ENCODE measurements around the gene SLC19A1.

The SLC19A1 gene

DNA sequence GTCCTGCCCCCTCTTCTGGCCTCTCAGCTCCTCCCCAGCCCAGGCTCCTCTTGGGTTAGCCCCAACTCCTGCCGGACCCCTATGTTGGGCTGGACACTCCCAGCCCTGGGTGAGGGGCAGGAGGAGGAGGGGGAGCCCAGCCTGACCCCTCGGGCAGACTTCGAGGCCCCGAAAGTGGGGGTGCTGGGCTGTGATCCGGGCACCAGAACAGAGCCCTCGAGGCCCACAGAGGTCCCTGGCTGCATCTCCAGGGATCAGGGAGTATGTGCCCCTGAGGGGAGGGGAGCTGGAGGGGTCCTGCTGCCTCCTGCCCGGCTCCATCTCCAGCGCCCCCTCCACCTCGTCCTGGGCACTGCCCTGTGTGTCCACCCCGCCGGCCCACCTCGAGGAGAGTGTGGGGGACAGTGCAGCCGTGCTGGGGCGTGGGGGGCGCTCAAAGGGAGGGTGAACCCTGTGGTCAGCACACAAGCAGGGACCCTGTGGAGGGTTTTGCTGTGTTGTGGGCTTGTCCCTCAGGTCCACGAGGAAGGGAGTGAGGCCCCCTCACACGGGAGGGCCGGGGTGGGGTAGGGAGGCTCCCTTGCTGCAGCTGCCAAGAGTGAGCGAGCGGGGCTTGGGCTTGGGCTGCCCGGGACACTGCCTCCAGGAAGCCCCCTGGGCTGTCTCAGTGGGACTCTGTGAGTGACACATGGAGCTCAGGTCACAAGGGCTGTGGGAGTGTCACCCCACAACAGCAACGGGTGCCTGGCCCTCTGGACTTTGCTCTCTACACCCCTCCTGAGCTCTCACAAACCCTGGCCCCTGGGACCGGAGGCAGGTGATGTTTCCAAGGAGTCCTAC is 82.8 kb downstream of the SLC19A1 start:
- Histone ChIP-seq H3K4me1 (ENCODE audit: insufficient read depth, low read length) (no peaks in the 10 kb centered on the region), H3K27me3 (ENCODE audit: insufficient read depth, low read length, poor library complexity) (peaks cover 3% of the 10 kb centered on the region), H3K36me3 (ENCODE audit: insufficient read depth, low read length) (no peaks in the 10 kb centered on the region), H3K9ac (ENCODE audit: low read depth, low read length) (no peak overlapping the region), H2AFZ (ENCODE audit: low read depth, low read length) (no peak overlapping the region), H3K4me2 (ENCODE audit: insufficient read depth, low read length) (no peak overlapping the region), H4K20me1 (ENCODE audit: insufficient read depth, low read length) (no peaks in the 10 kb centered on the region; the same call in 1 of the 2 replicates), H3K27ac (ENCODE audit: low read length) (no peak overlapping the region), H3K79me2 (ENCODE audit: insufficient read depth, low read length) (no peaks in the 10 kb centered on the region), H3K4me3 (ENCODE audit: low read depth in 1 of 2, low read length in 2 of 2) (no peak overlapping the region), H3K9me3 (ENCODE audit: insufficient read depth, low read length, severe bottlenecking) (no peaks in the 10 kb centered on the region)
- no peak for ATAC-seq (ENCODE audit: insufficient read depth, low read depth)
- TF ChIP-seq, protein P1, sequence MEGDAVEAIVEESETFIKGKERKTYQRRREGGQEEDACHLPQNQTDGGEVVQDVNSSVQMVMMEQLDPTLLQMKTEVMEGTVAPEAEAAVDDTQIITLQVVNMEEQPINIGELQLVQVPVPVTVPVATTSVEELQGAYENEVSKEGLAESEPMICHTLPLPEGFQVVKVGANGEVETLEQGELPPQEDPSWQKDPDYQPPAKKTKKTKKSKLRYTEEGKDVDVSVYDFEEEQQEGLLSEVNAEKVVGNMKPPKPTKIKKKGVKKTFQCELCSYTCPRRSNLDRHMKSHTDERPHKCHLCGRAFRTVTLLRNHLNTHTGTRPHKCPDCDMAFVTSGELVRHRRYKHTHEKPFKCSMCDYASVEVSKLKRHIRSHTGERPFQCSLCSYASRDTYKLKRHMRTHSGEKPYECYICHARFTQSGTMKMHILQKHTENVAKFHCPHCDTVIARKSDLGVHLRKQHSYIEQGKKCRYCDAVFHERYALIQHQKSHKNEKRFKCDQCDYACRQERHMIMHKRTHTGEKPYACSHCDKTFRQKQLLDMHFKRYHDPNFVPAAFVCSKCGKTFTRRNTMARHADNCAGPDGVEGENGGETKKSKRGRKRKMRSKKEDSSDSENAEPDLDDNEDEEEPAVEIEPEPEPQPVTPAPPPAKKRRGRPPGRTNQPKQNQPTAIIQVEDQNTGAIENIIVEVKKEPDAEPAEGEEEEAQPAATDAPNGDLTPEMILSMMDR (IDR thresholded peaks at IDR 0.05; ENCODE audit: borderline replicate concordance, extremely low read depth, low read length, poor library complexity, severe bottlenecking): no peak
- no peak for TF ChIP-seq EZH2 (IDR thresholded peaks at IDR 0.05; ENCODE audit: borderline replicate concordance, low read depth, low read length, severe bottlenecking)
- DNase-seq: no peak

DNA sequence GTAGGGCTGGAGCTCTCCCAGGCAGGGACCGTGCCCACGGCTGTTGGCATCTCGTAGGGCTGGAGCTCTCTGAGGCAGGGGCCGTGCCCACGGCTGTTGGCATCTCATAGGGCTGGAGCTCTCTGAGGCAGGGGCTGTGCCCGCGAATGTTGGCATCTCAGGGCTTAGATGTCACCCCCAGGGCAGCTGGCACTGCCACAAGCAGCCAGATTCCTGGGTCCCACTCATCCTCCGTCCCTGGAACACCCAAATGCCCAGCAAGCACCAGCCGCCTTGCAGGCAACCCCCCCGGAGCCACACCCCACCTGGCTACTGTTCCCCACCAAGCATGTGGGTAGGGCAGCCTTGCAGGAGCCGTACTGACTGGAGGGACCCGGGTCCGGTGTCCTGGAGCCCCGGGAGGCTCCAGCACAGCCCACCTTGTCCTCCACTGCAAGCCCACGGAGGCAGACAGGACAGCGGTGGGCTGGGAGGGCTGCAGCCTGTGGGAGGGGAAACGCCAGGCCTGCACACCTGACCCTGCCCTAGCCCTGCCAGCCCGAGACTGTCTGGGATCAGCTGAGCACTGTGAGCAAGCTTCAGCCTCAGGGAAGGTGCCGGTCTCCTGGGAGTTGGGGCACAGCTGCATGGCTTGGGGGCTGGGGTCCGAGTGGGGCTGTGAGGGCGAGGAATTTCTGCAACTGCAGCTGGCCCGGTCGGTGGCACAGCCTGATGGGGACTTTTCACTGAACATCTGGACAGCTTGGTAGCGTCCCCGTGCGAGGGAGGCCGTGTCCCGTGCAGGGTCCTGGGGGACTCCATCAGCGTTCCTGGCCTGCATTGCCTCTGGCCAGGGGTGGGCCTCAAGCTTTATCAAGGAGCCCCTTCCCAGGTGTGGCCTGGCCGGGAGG is 83.7 kb downstream of the SLC19A1 start:
- H3K4me1 ChIP-seq (ENCODE audit: insufficient read depth, low read length): no peaks in the 10 kb centered on the region
- H3K4me2 ChIP-seq (ENCODE audit: insufficient read depth, low read length): no peak overlapping the region
- H4K20me1 ChIP-seq (ENCODE audit: insufficient read depth, low read length): no peaks in the 10 kb centered on the region; the same call in 1 of the 2 replicates
- H2AFZ ChIP-seq (ENCODE audit: low read depth, low read length): no peak overlapping the region
- H3K4me3 ChIP-seq (ENCODE audit: low read depth in 1 of 2, low read length in 2 of 2): no peak overlapping the region
- no peak overlapping the region for H3K27ac ChIP-seq (ENCODE audit: low read length)
- DNase-seq (no peak), ATAC-seq (ENCODE audit: insufficient read depth, low read depth) (no peak)
- H3K27me3 ChIP-seq (ENCODE audit: insufficient read depth, low read length, poor library complexity): peaks cover 3% of the 10 kb centered on the region
- H3K9ac ChIP-seq (ENCODE audit: low read depth, low read length): no peak overlapping the region
- H3K36me3 ChIP-seq (ENCODE audit: insufficient read depth, low read length): no peaks in the 10 kb centered on the region
- no peak for TF ChIP-seq EZH2 (IDR thresholded peaks at IDR 0.05; ENCODE audit: borderline replicate concordance, low read depth, low read length, severe bottlenecking)
- TF ChIP-seq, protein P1 (IDR thresholded peaks at IDR 0.05; ENCODE audit: borderline replicate concordance, extremely low read depth, low read length, poor library complexity, severe bottlenecking): no peak
- no peaks in the 10 kb centered on the region for H3K79me2 ChIP-seq (ENCODE audit: insufficient read depth, low read length)
- H3K9me3 ChIP-seq (ENCODE audit: insufficient read depth, low read length, severe bottlenecking): no peaks in the 10 kb centered on the region

DNA sequence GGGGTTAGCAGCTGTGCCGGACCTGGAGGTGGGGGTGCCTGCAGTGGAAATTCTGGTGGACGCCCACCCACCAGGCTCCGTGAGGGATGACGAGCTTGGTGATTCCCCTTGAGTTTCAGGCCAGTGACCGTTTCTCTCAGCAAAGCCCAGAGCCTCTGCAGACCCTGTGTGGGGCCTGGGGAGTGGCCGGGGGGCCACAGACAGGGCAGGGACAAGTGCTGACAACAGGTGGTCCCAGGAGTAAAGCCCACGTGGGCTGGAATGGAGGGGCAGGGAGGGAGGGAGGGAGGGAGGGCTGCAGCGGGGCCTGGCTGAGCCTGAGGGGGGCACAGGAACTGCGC is 84.4 kb downstream of the SLC19A1 start:
- Histone ChIP-seq H2AFZ (ENCODE audit: low read depth, low read length) (no peak overlapping the region), H3K4me2 (ENCODE audit: insufficient read depth, low read length) (no peak overlapping the region), H3K4me3 (ENCODE audit: low read depth in 1 of 2, low read length in 2 of 2) (no peak overlapping the region), H3K9ac (ENCODE audit: low read depth, low read length) (no peak overlapping the region), H3K9me3 (ENCODE audit: insufficient read depth, low read length, severe bottlenecking) (no peaks in the 10 kb centered on the region), H3K4me1 (ENCODE audit: insufficient read depth, low read length) (no peaks in the 10 kb centered on the region), H4K20me1 (ENCODE audit: insufficient read depth, low read length) (no peaks in the 10 kb centered on the region; the same call in 1 of the 2 replicates), H3K36me3 (ENCODE audit: insufficient read depth, low read length) (no peaks in the 10 kb centered on the region), H3K79me2 (ENCODE audit: insufficient read depth, low read length) (no peaks in the 10 kb centered on the region), H3K27ac (ENCODE audit: low read length) (no peak overlapping the region), H3K27me3 (ENCODE audit: insufficient read depth, low read length, poor library complexity) (no peaks in the 10 kb centered on the region)
- TF ChIP-seq, protein P1 (IDR thresholded peaks at IDR 0.05; ENCODE audit: borderline replicate concordance, extremely low read depth, low read length, poor library complexity, severe bottlenecking): no peak
- no peak for TF ChIP-seq EZH2 (IDR thresholded peaks at IDR 0.05; ENCODE audit: borderline replicate concordance, low read depth, low read length, severe bottlenecking)
- DNase-seq (no peak), ATAC-seq (ENCODE audit: insufficient read depth, low read depth) (no peak)
